Osteoblast (primary cell): ENCODE results near the gene CCNT2. TPM values are rescaled to one million over a fixed set of nuclear protein-coding genes. Genes with fewer than 3 reads are reported as not detected.

ENCODE experiments used
- DNase-seq: peaks from one replicate; pipeline ENCODE4 v3.0.0; 2011; ENCODE audit warnings: low spot score, mixed read lengths; ENCODE audit not compliant: insufficient read length; ENCODE audit errors: missing footprints
- H2AFZ ChIP-seq: 2 replicates; pipeline ENCODE4 v1.6.0; 2011; ENCODE audit warnings: mild to moderate bottlenecking, low read length
- H3K27ac ChIP-seq: 2 replicates; pipeline ENCODE4 v1.5.1; 2011; ENCODE audit warnings: mild to moderate bottlenecking, low read depth, low read length, moderate library complexity
- H3K27me3 ChIP-seq: 2 replicates; pipeline ENCODE4 v1.6.0; 2012; ENCODE audit warnings: mild to moderate bottlenecking, control low read depth, inconsistent platforms, low read length, moderate library complexity; ENCODE audit not compliant: insufficient read depth
- H3K36me3 ChIP-seq: 2 replicates; pipeline ENCODE4 v1.5.1; 2011; ENCODE audit warnings: mild to moderate bottlenecking, low read length, control low read depth, moderate library complexity; ENCODE audit not compliant: insufficient read depth
- H3K4me1 ChIP-seq: 2 replicates; pipeline ENCODE4 v1.5.1; 2011; ENCODE audit warnings: mild to moderate bottlenecking, low read length, control low read depth, moderate library complexity; ENCODE audit not compliant: insufficient read depth
- H3K4me2 ChIP-seq: 2 replicates; pipeline ENCODE4 v1.6.0; 2011; ENCODE audit warnings: mild to moderate bottlenecking, low read length; ENCODE audit not compliant: insufficient read depth
- H3K4me3 ChIP-seq: fragments of 200-600 bp; sonication (generic); 3 replicates; pipeline ENCODE4 v1.5.1; 2012; ENCODE audit warnings: mild to moderate bottlenecking, low read length, inconsistent platforms; ENCODE audit not compliant: insufficient read depth
- H3K79me2 ChIP-seq: 2 replicates; pipeline ENCODE4 v1.6.0; 2012; ENCODE audit warnings: mild to moderate bottlenecking, low read length, control low read depth, inconsistent platforms; ENCODE audit not compliant: insufficient read depth
- H3K9me3 ChIP-seq: 2 replicates; pipeline ENCODE4 v1.5.1; 2011; ENCODE audit warnings: low read depth, low read length, control low read depth
- H4K20me1 ChIP-seq: 2 replicates; pipeline ENCODE4 v1.6.0; 2012; ENCODE audit warnings: mild to moderate bottlenecking, low read length, control low read depth; ENCODE audit not compliant: insufficient read depth
- total RNA-seq: library from RNA; depleted of rRNA; stranded (reverse); fragments of >200 nt; gene quantifications from 2 replicates; pipeline ENCODE4 v1.2.3, GENCODE V29; 2012
- TF ChIP-seq, protein P1 (sequence below): IDR thresholded peaks from 2 replicates; pipeline ENCODE4 v1.5.1; 2011; ENCODE audit warnings: mild to moderate bottlenecking, low read depth, low read length, moderate library complexity; ENCODE audit errors: extremely low read depth

CCNT2 gene
- total RNA-seq, 1 donor = 26.8 TPM

DNA sequence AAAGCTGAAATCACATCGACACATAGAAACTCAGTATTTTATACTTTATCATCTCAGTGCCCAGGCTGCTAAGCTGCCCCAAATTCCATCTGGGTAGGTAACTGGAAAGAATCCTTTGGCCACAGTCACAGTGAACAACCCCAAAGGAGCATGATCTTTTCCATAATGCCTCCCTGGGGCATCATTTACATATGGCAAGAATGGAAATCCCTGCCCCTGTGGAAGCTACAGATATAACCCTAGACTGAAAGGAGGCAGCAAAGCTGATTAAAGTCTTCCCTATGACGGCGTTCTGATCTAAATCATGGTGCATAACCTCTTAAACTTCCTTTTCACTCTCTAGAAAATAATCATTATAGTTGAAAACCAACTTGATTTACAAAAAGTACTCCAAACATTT, 87.1 kb downstream of the CCNT2 start:
- H3K36me3 ChIP-seq = no peaks in the 10 kb centered on the region
- no peaks in the 10 kb centered on the region for H4K20me1 ChIP-seq
- H3K4me1 ChIP-seq = peaks cover 4% of the 10 kb centered on the region
- no peaks in the 10 kb centered on the region for H3K9me3 ChIP-seq
- no peak overlapping the region for H3K4me3 ChIP-seq
- DNase-seq = no peak
- H2AFZ ChIP-seq = no peak overlapping the region
- TF ChIP-seq, protein P1, sequence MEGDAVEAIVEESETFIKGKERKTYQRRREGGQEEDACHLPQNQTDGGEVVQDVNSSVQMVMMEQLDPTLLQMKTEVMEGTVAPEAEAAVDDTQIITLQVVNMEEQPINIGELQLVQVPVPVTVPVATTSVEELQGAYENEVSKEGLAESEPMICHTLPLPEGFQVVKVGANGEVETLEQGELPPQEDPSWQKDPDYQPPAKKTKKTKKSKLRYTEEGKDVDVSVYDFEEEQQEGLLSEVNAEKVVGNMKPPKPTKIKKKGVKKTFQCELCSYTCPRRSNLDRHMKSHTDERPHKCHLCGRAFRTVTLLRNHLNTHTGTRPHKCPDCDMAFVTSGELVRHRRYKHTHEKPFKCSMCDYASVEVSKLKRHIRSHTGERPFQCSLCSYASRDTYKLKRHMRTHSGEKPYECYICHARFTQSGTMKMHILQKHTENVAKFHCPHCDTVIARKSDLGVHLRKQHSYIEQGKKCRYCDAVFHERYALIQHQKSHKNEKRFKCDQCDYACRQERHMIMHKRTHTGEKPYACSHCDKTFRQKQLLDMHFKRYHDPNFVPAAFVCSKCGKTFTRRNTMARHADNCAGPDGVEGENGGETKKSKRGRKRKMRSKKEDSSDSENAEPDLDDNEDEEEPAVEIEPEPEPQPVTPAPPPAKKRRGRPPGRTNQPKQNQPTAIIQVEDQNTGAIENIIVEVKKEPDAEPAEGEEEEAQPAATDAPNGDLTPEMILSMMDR = no peak
- no peak overlapping the region for H3K27ac ChIP-seq
- H3K27me3 ChIP-seq = peaks cover 14% of the 10 kb centered on the region
- H3K4me2 ChIP-seq = no peak overlapping the region
- no peaks in the 10 kb centered on the region for H3K79me2 ChIP-seq

Other genes with a start within 250 kb of the CCNT2 start
- under 0.01 TPM in 1 of 2 replicates, not detected in the other for gene TMEM163, start 199.8 kb upstream of the CCNT2 start, total RNA-seq
- gene ACMSD, start 80.2 kb upstream of the CCNT2 start, total RNA-seq = not detected in 2 replicates
- gene MAP3K19, start 128.6 kb downstream of the CCNT2 start, total RNA-seq = not detected in 2 replicates
- gene RAB3GAP1, start 133.5 kb downstream of the CCNT2 start, total RNA-seq = 89.0 and 90.5 TPM in 2 replicates